ENCODE data around the gene ADAM21.
"Not testable (repeated sequence)": the region's sequence is repeated elsewhere in the genome, so short reads cannot be mapped to it uniquely, and the experiment has no call there.

Gene ADAM21

GRCh38 chr14:70451874-70452273 is at the start of gene ADAM21:
ADAM21 (plus strand) TSS chr14:70452174; CDS start chr14:70457500, 5,326 bp downstream.
- DNase-seq: no peak

- DNase-seq: peak; percentile 36
Observed at GRCh38 chr14:70403335-70403734, 48.6 kb upstream of the ADAM21 start.

- not testable (repeated sequence) for DNase-seq
Observed at GRCh38 chr14:70406216-70406615, 45.8 kb upstream of the ADAM21 start.

- no peak for DNase-seq
Observed at GRCh38 chr14:70407621-70408020, 44.4 kb upstream of the ADAM21 start.

- DNase-seq: no peak
Observed at GRCh38 chr14:70415788-70416187, 36.2 kb upstream of the ADAM21 start.

- DNase-seq: peak; percentile 8
Observed at GRCh38 chr14:70416338-70416724, 35.6 kb upstream of the ADAM21 start.

GRCh38 chr14:70416725-70417349 is 35.1 kb upstream of the ADAM21 start, which contains the start of gene SYNJ2BP:
SYNJ2BP (minus strand) TSS chr14:70417090; CDS start chr14:70416963, 127 bp downstream.
- DNase-seq: peak; percentile 71

GRCh38 chr14:70419270-70419931 is 32.6 kb upstream of the ADAM21 start:
- not testable (repeated sequence) for DNase-seq

- DNase-seq: no peak
Observed at GRCh38 chr14:70422538-70422937, 29.4 kb upstream of the ADAM21 start.

GRCh38 chr14:70425354-70425753 is 26.6 kb upstream of the ADAM21 start:
- no peak for DNase-seq

GRCh38 chr14:70426555-70426954 is 25.4 kb upstream of the ADAM21 start:
- not testable (repeated sequence) for DNase-seq

- no peak for DNase-seq
Observed at GRCh38 chr14:70436867-70437266, 15.1 kb upstream of the ADAM21 start.

- DNase-seq: no peak
Observed at GRCh38 chr14:70441641-70442040, 10.3 kb upstream of the ADAM21 start.

GRCh38 chr14:70442750-70443149 is 9.2 kb upstream of the ADAM21 start:
- no peak for DNase-seq

- DNase-seq: no peak
Observed at GRCh38 chr14:70448633-70449340, 3.2 kb upstream of the ADAM21 start.

- DNase-seq: no peak
Observed at GRCh38 chr14:70454731-70455130, 2.8 kb downstream of the ADAM21 start.

- no peak for DNase-seq
Observed at GRCh38 chr14:70468731-70469130, 16.8 kb downstream of the ADAM21 start.

GRCh38 chr14:70470863-70471563 is 19.0 kb downstream of the ADAM21 start:
- DNase-seq: not testable (repeated sequence)

- no peak for DNase-seq
Observed at GRCh38 chr14:70472253-70473159, 20.5 kb downstream of the ADAM21 start.

- no peak for DNase-seq
Observed at GRCh38 chr14:70473825-70474224, 21.9 kb downstream of the ADAM21 start.

- not testable (repeated sequence) for DNase-seq
Observed at GRCh38 chr14:70475459-70475858, 23.5 kb downstream of the ADAM21 start.

All from fibroblast of upper back skin (primary cell).